ENCODE results near the gene HS3ST3A1. TPM values are rescaled to one million over a fixed set of nuclear protein-coding genes. Genes with fewer than 3 reads are reported as not detected.

Gene HS3ST3A1
- total RNA-seq, 1 donor from 2014 or later = 8.8 TPM

DNA sequence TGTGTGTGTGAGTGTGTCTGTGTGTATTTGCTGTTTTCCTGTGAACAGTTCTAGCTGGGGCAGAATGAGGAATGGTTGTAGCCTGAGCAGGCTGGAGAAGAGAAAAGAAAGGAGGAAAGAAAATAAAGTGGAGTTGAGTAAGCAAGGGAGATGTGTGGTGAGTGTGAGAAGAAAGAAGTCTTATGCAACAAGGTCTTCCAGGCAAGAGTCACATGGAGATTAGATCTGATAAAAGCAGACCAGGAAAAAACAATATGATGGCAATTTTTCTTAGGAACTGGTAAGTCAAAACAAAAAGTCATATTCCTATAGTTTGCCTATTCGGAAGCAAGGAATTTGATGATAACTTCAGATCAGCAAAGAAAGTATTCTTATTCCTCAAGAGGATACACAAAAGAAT lies 125.0 kb downstream of the HS3ST3A1 start:
- TF ChIP-seq, protein P1, sequence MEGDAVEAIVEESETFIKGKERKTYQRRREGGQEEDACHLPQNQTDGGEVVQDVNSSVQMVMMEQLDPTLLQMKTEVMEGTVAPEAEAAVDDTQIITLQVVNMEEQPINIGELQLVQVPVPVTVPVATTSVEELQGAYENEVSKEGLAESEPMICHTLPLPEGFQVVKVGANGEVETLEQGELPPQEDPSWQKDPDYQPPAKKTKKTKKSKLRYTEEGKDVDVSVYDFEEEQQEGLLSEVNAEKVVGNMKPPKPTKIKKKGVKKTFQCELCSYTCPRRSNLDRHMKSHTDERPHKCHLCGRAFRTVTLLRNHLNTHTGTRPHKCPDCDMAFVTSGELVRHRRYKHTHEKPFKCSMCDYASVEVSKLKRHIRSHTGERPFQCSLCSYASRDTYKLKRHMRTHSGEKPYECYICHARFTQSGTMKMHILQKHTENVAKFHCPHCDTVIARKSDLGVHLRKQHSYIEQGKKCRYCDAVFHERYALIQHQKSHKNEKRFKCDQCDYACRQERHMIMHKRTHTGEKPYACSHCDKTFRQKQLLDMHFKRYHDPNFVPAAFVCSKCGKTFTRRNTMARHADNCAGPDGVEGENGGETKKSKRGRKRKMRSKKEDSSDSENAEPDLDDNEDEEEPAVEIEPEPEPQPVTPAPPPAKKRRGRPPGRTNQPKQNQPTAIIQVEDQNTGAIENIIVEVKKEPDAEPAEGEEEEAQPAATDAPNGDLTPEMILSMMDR (IDR thresholded peaks at IDR 0.05) = no peak
- H3K9me3 Mint-ChIP-seq (ENCODE audit: low read depth) = peaks cover 19% of the 10 kb centered on the region
- no peak for DNase-seq (ENCODE audit: low spot score)
- no peak overlapping the region for H3K27ac Mint-ChIP-seq (ENCODE audit: unreplicated experiment)
- peaks cover 3% of the 10 kb centered on the region for H3K4me1 Mint-ChIP-seq (ENCODE audit: low read depth)
- H3K36me3 Mint-ChIP-seq (ENCODE audit: low read depth) = no peaks in the 10 kb centered on the region
- H3K27me3 Mint-ChIP-seq (ENCODE audit: low read depth) = no peaks in the 10 kb centered on the region
- H3K4me3 Mint-ChIP-seq (ENCODE audit: unreplicated experiment) = no peak overlapping the region

DNA sequence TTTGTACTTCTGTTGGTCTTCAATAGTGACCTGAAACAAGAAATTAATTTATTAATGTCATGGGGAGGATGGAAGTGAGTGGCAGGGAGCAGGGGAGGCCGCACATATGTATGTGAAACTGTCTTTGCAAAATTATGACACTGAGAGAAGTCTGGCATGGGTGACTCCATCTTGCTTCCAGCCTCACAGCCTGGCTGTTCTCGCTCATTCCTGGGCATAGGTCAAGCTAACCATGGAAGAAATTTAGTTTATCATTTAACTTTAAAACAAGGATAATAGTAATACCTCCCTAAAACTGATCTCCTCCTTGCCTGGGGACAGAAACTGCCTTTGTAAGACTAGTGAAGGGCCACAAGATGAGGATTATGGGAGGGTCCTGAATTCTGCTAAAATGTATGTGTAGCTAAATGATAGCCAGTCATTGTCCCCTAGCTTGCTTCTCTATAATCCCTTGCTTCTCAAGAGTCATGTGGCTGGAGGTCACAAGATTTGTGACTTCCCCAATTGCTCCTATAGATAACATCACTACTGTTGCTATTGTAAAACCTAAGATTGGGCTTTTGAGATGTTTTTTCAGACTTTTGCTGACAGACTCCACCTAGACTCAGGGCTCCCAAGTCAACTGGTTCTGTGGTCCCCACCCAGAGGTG lies 126.0 kb downstream of the HS3ST3A1 start:
- Mint-ChIP-seq H3K4me3 (ENCODE audit: unreplicated experiment) (no peak overlapping the region), H3K36me3 (ENCODE audit: low read depth) (no peaks in the 10 kb centered on the region), H3K9me3 (ENCODE audit: low read depth) (peaks cover 11% of the 10 kb centered on the region), H3K27ac (ENCODE audit: unreplicated experiment) (no peak overlapping the region), H3K4me1 (ENCODE audit: low read depth) (peaks cover 3% of the 10 kb centered on the region), H3K27me3 (ENCODE audit: low read depth) (no peaks in the 10 kb centered on the region)
- no peak for DNase-seq (ENCODE audit: low spot score)
- TF ChIP-seq, protein P1 (IDR thresholded peaks at IDR 0.05) = no peak

DNA sequence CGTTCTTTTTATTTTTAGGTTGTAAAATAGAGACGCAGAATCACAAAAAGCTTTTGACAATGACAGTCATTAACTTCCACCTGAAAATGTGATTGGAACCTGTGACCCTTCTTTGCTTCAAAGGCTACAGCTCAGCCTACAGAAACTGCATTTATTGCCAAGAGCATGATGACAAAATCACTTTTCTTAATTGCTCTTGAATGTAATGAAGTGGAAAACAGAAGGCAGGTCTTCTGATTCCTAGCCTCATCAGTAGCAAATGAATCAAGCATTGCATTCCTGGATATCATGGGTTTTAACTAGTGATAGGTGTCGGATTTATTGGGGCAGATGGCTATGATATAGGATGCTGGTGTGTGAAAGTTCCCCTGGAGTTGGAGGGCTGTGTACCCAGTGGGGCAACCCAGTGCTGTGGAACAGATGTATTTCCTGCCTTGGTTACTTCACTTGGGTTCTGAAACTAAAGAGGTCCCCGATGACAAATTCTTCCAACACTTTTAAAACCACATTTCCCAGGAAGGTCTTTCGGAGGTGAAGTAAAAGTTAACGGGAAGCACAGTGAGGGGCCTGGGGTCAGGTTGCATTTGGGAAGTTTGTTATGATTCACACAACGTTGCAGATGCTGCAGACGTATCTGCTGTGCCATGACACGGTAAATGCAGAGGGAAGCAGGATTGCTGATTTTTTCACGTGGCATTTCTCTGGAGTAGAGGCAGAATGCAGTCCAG lies 127.5 kb downstream of the HS3ST3A1 start:
- TF ChIP-seq, protein P1 (IDR thresholded peaks at IDR 0.05) = no peak
- Mint-ChIP-seq H3K27ac (ENCODE audit: unreplicated experiment) (no peak overlapping the region), H3K27me3 (ENCODE audit: low read depth) (no peaks in the 10 kb centered on the region), H3K4me1 (ENCODE audit: low read depth) (peaks cover 3% of the 10 kb centered on the region), H3K36me3 (ENCODE audit: low read depth) (no peaks in the 10 kb centered on the region), H3K9me3 (ENCODE audit: low read depth) (no peaks in the 10 kb centered on the region), H3K4me3 (ENCODE audit: unreplicated experiment) (no peak overlapping the region)
- no peak for DNase-seq (ENCODE audit: low spot score)

DNA sequence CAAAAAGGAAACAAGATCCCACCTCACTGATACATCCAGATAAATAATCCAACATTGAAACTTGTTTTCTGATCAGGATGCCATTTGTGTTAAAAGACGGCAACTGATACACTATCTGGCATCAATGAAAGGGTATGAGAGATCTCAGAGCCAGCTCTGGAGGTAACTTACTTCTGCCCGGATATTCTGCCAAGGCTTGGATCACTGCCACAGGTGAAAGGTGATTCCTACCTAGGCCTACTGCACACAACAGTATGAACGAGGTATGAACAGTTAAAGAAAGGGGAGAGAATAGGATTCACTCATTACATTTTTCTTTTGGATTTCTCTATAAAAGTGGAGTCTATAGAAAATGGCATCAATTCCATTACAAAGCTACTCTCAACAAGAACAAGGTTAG lies 136.1 kb downstream of the HS3ST3A1 start:
- H3K36me3 Mint-ChIP-seq (ENCODE audit: low read depth) = peaks cover 1% of the 10 kb centered on the region
- H3K4me1 Mint-ChIP-seq (ENCODE audit: low read depth) = peaks cover 9% of the 10 kb centered on the region
- H3K4me3 Mint-ChIP-seq (ENCODE audit: unreplicated experiment) = no peak overlapping the region
- no peak for DNase-seq (ENCODE audit: low spot score)
- H3K27me3 Mint-ChIP-seq (ENCODE audit: low read depth) = no peaks in the 10 kb centered on the region
- TF ChIP-seq, protein P1 (IDR thresholded peaks at IDR 0.05) = no peak
- no peaks in the 10 kb centered on the region for H3K9me3 Mint-ChIP-seq (ENCODE audit: low read depth)
- H3K27ac Mint-ChIP-seq (ENCODE audit: unreplicated experiment) = no peak overlapping the region

DNA sequence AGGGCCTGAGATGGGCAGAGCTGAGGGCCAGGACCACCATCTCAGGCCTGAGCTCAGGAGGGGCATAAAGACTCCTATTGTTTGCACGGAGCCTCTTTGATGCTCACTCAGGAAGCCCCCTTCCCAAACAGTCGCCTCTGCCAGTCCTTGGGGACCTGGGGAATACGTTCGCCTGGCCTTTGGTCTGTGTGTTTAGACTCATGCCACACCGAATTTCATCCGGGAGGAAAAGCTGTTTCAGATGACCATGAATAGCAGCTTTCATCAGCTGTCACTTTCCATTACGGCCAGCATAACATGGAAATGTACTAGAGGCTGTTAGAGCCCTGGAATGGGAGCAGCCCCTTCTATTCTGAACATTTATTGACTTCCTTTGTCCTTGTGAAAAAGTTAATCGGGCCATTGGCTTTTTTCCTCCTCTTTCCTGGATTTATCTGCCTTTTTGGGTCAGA lies 139.0 kb downstream of the HS3ST3A1 start:
- Mint-ChIP-seq H3K27me3 (ENCODE audit: low read depth) (peaks cover 5% of the 10 kb centered on the region), H3K4me1 (ENCODE audit: low read depth) (peaks cover 13% of the 10 kb centered on the region), H3K27ac (ENCODE audit: unreplicated experiment) (no peak overlapping the region), H3K4me3 (ENCODE audit: unreplicated experiment) (no peak overlapping the region), H3K9me3 (ENCODE audit: low read depth) (no peaks in the 10 kb centered on the region), H3K36me3 (ENCODE audit: low read depth) (peaks cover 1% of the 10 kb centered on the region)
- DNase-seq (ENCODE audit: low spot score) = no peak
- TF ChIP-seq, protein P1 (IDR thresholded peaks at IDR 0.05) = no peak
